Lower leg skin (tissue), 4 donors: ENCODE measurements around the gene MARCHF10. TPM values are rescaled to one million over a fixed set of nuclear protein-coding genes. Genes with fewer than 3 reads are reported as not detected.
A peak's percentile ranks its signal among the peaks of the same experiment; 100 is the strongest.

ENCODE experiments used
- DNase-seq, 2 donors: peaks; one replicate each; pipeline ENCODE4 v3.0.0-alpha.2; 2019; ENCODE audit warnings: low spot score in 2 of 2
- H3K4me3 ChIP-seq: fragments of 200-600 bp; sonication (generic); 2 replicates; pipeline ENCODE4 v1.5.1; 2017; ENCODE audit warnings: mild to moderate bottlenecking, low read depth; ENCODE audit not compliant: poor library complexity, severe bottlenecking
- CTCF ChIP-seq, 3 donors: fragments of 450-650 bp; IDR thresholded peaks; one replicate each; pipeline ENCODE4 v1.5.1; 2016; ENCODE audit warnings: antibody characterized with exemption in 3 of 3, mild to moderate bottlenecking in 3 of 3, moderate library complexity in 2 of 3
- POLR2A ChIP-seq, 2 donors: fragments of 450-650 bp; IDR thresholded peaks; one replicate each; pipeline ENCODE4 v1.6.1; 2016 to 2017; ENCODE audit warnings: antibody characterized with exemption in 2 of 2, mild to moderate bottlenecking in 1 of 2, moderate library complexity in 1 of 2
- WGBS, 2 donors: methylation state at CpG; one replicate each; pipeline ENCODE4 v1.1.5; 2018; 5-methylcytosine and 5-hydroxymethylcytosine counted together
- intact Hi-C: fragments of 100-400 bp; cut with DNase I; formaldehyde crosslinking; loops from one replicate; pipeline ENCODE4 v1.15.0; 2023; ENCODE audit warnings: low total_unique reads
- total RNA-seq, 4 donors: library from RNA; depleted of rRNA; stranded (reverse); fragments of >200 nt; gene quantifications; one replicate each; pipeline ENCODE4 v1.1.0, GENCODE V29; 2016

Gene MARCHF10
- total RNA-seq, 4 donors from 2014 or later, result not detected

GRCh38 chr17:62826956-62827355, 18.8 kb upstream of the MARCHF10 start:
- H3K4me3 ChIP-seq, result no peak overlapping the region
- no peak for DNase-seq
- intact Hi-C loops, result no loop called here
- TF ChIP-seq POLR2A (IDR thresholded peaks at IDR 0.05) (no peak), CTCF (IDR thresholded peaks at IDR 0.05) (no peak)
- 53 to 69% methylated on average over 3 of the region's 3 CpGs for WGBS, 2 donors

GRCh38 chr17:62825182-62825581, 17.1 kb upstream of the MARCHF10 start:
- intact Hi-C loops, result no loop called here
- no peak for TF ChIP-seq POLR2A (IDR thresholded peaks at IDR 0.05)
- DNase-seq, result peak in 1 of 2 donors; percentile 14
- 95 to 100% methylated on average over 3 of the region's 3 CpGs for WGBS, 2 donors
- no peak overlapping the region for H3K4me3 ChIP-seq

GRCh38 chr17:62824290-62825131, 16.4 kb upstream of the MARCHF10 start:
- TF ChIP-seq CTCF (IDR thresholded peaks at IDR 0.05) (no peak), POLR2A (IDR thresholded peaks at IDR 0.05) (no peak)
- peak in 1 of 2 donors; percentile 17 for DNase-seq
- intact Hi-C loops, result no loop called here
- WGBS, 2 donors, result 63 to 64% methylated on average over 7 of the region's 7 CpGs
- H3K4me3 ChIP-seq, result no peak overlapping the region

GRCh38 chr17:62823111-62823893, 15.2 kb upstream of the MARCHF10 start:
- TF ChIP-seq CTCF (IDR thresholded peaks at IDR 0.05) (no peak), POLR2A (IDR thresholded peaks at IDR 0.05) (no peak)
- WGBS, 2 donors, result 82 to 85% methylated on average over 8 of the region's 8 CpGs
- DNase-seq, result peak in 1 of 2 donors; percentile 66
- intact Hi-C loops, result no loop called here
- no peak overlapping the region for H3K4me3 ChIP-seq

GRCh38 chr17:62822080-62822904, 14.2 kb upstream of the MARCHF10 start:
- H3K4me3 ChIP-seq, result no peak overlapping the region
- 71 to 81% methylated on average over 11 of the region's 11 CpGs for WGBS, 2 donors
- peak in 1 of 2 donors; percentile 48 for DNase-seq
- intact Hi-C loops, result no loop called here
- TF ChIP-seq POLR2A (IDR thresholded peaks at IDR 0.05) (no peak), CTCF (IDR thresholded peaks at IDR 0.05) (no peak)
